ENCODE data around the gene SETBP1.

Gene SETBP1

DNA sequence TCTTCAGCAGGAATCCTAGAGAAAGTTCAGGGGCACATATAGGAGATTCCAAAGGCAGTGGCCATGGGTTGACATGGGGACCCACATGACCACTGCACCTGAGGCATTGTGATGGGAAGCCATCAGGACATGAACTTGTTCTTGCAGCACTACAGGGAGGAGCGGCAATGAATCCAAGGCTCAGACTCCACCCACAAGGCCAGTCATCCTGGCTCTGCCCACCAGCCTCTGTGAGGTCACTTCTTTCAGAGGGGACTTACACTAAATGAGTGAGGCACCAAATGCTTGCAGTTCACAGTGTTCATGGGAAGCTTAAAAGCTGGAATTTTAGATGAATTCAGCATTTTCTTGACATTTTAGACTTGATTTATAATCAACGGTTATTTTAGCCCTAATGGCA lies 254.2 kb downstream of the SETBP1 start:
- Mint-ChIP-seq H3K27ac (no peak overlapping the region), H3K4me3 (no peak overlapping the region), H3K4me1 (peaks cover 28% of the 10 kb centered on the region), H3K9me3 (peaks cover 54% of the 10 kb centered on the region), H3K27me3 (ENCODE audit: low read depth, poor library complexity) (peaks cover 5% of the 10 kb centered on the region), H3K36me3 (ENCODE audit: low read depth) (peaks cover 67% of the 10 kb centered on the region)
- TF ChIP-seq, protein P1, sequence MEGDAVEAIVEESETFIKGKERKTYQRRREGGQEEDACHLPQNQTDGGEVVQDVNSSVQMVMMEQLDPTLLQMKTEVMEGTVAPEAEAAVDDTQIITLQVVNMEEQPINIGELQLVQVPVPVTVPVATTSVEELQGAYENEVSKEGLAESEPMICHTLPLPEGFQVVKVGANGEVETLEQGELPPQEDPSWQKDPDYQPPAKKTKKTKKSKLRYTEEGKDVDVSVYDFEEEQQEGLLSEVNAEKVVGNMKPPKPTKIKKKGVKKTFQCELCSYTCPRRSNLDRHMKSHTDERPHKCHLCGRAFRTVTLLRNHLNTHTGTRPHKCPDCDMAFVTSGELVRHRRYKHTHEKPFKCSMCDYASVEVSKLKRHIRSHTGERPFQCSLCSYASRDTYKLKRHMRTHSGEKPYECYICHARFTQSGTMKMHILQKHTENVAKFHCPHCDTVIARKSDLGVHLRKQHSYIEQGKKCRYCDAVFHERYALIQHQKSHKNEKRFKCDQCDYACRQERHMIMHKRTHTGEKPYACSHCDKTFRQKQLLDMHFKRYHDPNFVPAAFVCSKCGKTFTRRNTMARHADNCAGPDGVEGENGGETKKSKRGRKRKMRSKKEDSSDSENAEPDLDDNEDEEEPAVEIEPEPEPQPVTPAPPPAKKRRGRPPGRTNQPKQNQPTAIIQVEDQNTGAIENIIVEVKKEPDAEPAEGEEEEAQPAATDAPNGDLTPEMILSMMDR (IDR thresholded peaks at IDR 0.05): no peak
- no peak for DNase-seq

DNA sequence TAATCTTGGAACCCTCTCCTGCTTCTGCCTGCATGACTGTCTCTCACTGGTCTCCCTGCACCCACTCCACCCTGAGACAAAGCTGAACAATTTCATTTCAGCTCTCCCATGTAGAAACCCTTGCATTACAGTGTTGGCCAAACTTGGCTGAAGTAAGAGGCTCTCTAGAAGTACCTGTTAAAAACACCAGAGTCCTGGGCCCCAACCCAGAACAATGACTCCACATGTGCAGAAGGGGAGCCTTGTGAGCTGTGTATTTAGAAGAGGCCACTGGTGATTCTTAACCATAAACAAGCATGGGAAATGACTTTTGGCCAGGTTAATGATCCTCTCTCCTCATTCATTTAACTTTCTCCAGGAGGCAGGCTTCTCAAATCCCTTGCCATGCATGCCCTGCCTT lies 254.8 kb downstream of the SETBP1 start:
- H3K27ac Mint-ChIP-seq: peak overlapping the region; percentile 69
- H3K4me3 Mint-ChIP-seq: no peak overlapping the region
- peaks cover 28% of the 10 kb centered on the region for H3K4me1 Mint-ChIP-seq
- DNase-seq: no peak
- peaks cover 66% of the 10 kb centered on the region for H3K36me3 Mint-ChIP-seq (ENCODE audit: low read depth)
- peaks cover 5% of the 10 kb centered on the region for H3K27me3 Mint-ChIP-seq (ENCODE audit: low read depth, poor library complexity)
- peaks cover 49% of the 10 kb centered on the region for H3K9me3 Mint-ChIP-seq
- TF ChIP-seq, protein P1 (IDR thresholded peaks at IDR 0.05): no peak

DNA sequence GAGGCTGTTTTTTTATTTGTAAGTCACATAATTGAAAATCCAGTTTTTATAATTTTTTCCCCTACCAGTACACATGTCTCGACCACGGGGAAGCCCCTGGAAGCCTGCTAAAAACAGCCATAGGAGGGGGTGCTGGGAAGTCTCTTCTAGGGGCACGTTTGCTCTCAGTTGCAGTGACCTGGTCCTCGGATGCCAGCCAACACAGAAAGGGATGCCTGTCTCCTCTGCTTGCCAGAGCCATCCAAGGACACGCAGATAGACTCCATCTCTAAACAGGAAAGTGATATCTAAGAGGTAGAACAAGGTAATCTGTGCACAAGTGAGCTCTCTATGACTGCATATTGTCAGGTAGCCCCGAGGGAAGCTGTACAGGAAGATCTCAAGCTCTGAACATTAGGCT lies 255.8 kb downstream of the SETBP1 start:
- Mint-ChIP-seq H3K4me3 (no peak overlapping the region), H3K9me3 (peaks cover 43% of the 10 kb centered on the region), H3K36me3 (ENCODE audit: low read depth) (peaks cover 62% of the 10 kb centered on the region), H3K4me1 (peaks cover 28% of the 10 kb centered on the region), H3K27ac (no peak overlapping the region), H3K27me3 (ENCODE audit: low read depth, poor library complexity) (no peaks in the 10 kb centered on the region)
- no peak for DNase-seq
- TF ChIP-seq, protein P1 (IDR thresholded peaks at IDR 0.05): no peak

DNA sequence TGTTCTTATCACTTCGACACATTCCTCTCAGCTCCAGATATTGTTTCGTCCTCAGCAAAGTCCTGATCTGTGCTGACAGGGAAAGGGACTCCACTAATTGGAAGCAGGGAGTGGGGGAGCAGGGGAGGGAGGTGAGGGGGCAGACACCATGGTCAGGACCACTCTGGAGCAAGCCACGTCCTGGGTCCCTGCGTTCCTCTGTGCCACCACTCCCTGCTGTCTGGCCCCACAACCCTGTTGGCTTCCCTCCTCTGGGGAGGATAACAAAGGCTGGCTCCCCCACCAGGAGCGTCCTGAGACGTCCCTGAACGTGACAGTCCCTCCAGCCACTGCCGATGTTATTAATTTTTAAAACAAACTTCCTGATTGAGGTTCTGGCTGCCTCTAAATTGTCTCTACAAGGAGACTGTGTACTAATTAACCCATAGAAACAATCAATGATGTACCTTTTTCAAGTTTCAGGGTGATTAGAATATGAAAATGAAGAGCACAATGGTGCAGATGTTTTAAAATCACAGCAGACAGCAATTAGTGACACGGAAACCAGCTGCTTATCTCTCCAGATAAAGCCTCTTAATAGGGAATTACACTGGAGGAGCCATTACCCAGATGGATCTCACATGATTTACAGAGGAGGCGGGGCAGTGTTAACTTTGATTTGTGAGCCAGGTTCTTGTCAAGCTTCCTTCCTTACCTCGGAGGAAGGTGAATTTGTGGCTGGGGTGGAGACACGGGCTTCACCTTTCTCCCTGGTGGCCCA lies 257.5 kb downstream of the SETBP1 start:
- TF ChIP-seq, protein P1 (IDR thresholded peaks at IDR 0.05): no peak
- H3K4me3 Mint-ChIP-seq: no peak overlapping the region

DNA sequence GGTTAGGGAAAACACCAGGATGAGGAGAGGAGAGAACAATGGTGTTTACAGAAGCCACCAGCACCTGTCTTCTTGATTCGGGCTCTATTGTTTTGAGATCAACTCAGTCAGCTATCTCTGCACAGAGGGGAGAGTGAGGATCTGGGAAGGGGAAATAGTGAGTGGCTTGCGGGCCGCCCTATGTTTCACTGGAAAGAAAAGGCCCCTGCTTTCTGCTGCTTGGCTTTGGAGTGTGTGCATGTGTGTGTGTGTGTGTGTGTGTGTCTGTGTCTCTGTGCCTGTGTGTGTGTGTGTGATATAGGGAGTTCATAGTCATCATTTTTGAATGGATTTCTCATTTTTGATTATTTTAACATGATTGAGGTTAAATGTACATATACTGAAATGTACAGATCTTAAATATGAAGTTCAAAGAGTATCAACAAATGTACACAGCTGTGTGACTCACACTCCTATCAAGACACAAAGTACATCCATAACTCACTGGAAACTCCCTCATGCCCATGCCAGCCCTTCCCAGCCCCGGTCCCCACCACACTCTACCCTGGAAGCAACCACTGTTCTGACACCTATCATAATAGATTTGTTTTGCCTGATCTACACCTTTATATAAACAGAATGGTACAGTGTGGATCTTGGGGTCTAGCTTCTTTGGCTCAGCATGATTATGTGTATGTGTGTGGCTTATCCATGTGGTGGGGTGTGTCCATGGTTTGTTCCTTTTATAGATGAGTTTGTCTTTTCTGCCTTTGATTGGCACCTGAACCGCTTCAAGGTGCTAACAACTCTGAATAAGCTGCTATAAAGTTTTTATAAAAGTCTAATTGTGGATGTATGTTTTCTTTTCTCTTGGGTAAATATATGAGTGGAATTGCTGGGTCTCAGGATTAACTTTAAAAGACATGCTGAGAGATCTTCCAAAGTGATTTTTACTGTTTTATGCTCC lies 258.3 kb downstream of the SETBP1 start:
- DNase-seq: no peak
- Mint-ChIP-seq H3K36me3 (ENCODE audit: low read depth) (peaks cover 45% of the 10 kb centered on the region), H3K27me3 (ENCODE audit: low read depth, poor library complexity) (no peaks in the 10 kb centered on the region), H3K4me3 (no peak overlapping the region), H3K27ac (peak overlapping the region; percentile 90), H3K9me3 (peaks cover 24% of the 10 kb centered on the region), H3K4me1 (peaks cover 36% of the 10 kb centered on the region)
- TF ChIP-seq, protein P1 (IDR thresholded peaks at IDR 0.05): no peak

More for the DNA sequence above, 257.5 kb downstream of the SETBP1 start:
- Mint-ChIP-seq H3K27me3 (ENCODE audit: low read depth, poor library complexity) (no peaks in the 10 kb centered on the region), H3K4me1 (peaks cover 31% of the 10 kb centered on the region), H3K27ac (peak overlapping the region; percentile 90), H3K9me3 (peaks cover 32% of the 10 kb centered on the region), H3K36me3 (ENCODE audit: low read depth) (peaks cover 51% of the 10 kb centered on the region)
- DNase-seq: no peak

Measured in nephron progenitor cell (in vitro differentiated cells).